GM23338 (cell line): Measurements from ENCODE around the gene GADL1. TPM values are rescaled to one million over a fixed set of nuclear protein-coding genes. Genes with fewer than 3 reads are reported as not detected.

Experiments used
- ATAC-seq: fragments of 200-7000 bp; cut with Tn5 transposase; 3 replicates; pipeline ENCODE4 v1.9.1; 2020
- DNase-seq: peaks from one replicate; pipeline ENCODE4 v3.0.0-alpha.2; 2015; ENCODE audit warnings: low spot score
- H2AFZ ChIP-seq: fragments of 200-600 bp; sonication (generic); 2 replicates; pipeline ENCODE4 v1.8.0; 2016; ENCODE audit warnings: antibody characterized with exemption, mild to moderate bottlenecking, moderate library complexity
- H3F3A ChIP-seq: fragments of 200-600 bp; sonication (generic); replicated peaks from 2 replicates; pipeline ENCODE4 v1.8.0; 2017; ENCODE audit warnings: antibody characterized with exemption, mixed run types, low read depth
- H3K27ac ChIP-seq: fragments of 200-600 bp; sonication (generic); 2 replicates; pipeline ENCODE4 v1.6.1; 2016; ENCODE audit warnings: low read depth
- H3K27me3 ChIP-seq: fragments of 200-600 bp; sonication (generic); 2 replicates; pipeline ENCODE4 v1.8.0; 2016; ENCODE audit warnings: mild to moderate bottlenecking, mixed run types, moderate library complexity; ENCODE audit not compliant: insufficient read depth
- H3K36me3 ChIP-seq: fragments of 200-600 bp; sonication (generic); 2 replicates; pipeline ENCODE4 v1.8.0; 2016; ENCODE audit warnings: mild to moderate bottlenecking; ENCODE audit not compliant: insufficient read depth
- H3K4me1 ChIP-seq: fragments of 200-600 bp; sonication (generic); 2 replicates; pipeline ENCODE4 v1.8.0; 2016; ENCODE audit warnings: mild to moderate bottlenecking, moderate library complexity; ENCODE audit not compliant: insufficient read depth
- H3K4me2 ChIP-seq: fragments of 200-600 bp; sonication (generic); 2 replicates; pipeline ENCODE4 v1.7.1; 2017; ENCODE audit warnings: mixed run types
- H3K4me3 ChIP-seq: fragments of 200-600 bp; sonication (generic); 2 replicates; pipeline ENCODE4 v1.6.1; 2016; ENCODE audit warnings: mixed run types
- H3K79me2 ChIP-seq: fragments of 200-600 bp; sonication (generic); replicated peaks from 2 replicates; pipeline ENCODE4 v1.8.0; 2017; ENCODE audit warnings: mild to moderate bottlenecking; ENCODE audit not compliant: insufficient read depth
- H3K9me2 ChIP-seq: fragments of 200-600 bp; sonication (generic); 2 replicates; pipeline ENCODE4 v1.8.0; 2017; ENCODE audit not compliant: insufficient read depth
- H4K20me1 ChIP-seq: fragments of 200-600 bp; sonication (generic); replicated peaks from 2 replicates; pipeline ENCODE4 v1.8.0; 2017; ENCODE audit warnings: mild to moderate bottlenecking; ENCODE audit not compliant: insufficient read depth
- H3K27ac Mint-ChIP-seq: 2 replicates; pipeline ENCODE4 v1.8.0; 2020; ENCODE audit warnings: inconsistent platforms, mild to moderate bottlenecking, moderate library complexity, mixed read lengths
- H3K27me3 Mint-ChIP-seq: 3 replicates; pipeline ENCODE4 v1.8.0; 2022; ENCODE audit warnings: low read depth, mild to moderate bottlenecking, moderate library complexity, mixed read lengths, inconsistent platforms; ENCODE audit not compliant: insufficient read depth, poor library complexity
- H3K36me3 Mint-ChIP-seq: 3 replicates; pipeline ENCODE4 v1.8.0; 2021; ENCODE audit warnings: low read depth, mild to moderate bottlenecking, inconsistent platforms, moderate library complexity, mixed read lengths
- H3K4me1 Mint-ChIP-seq: 3 replicates; pipeline ENCODE4 v1.8.0; 2020; ENCODE audit warnings: mild to moderate bottlenecking, inconsistent platforms, mixed read lengths
- H3K4me3 Mint-ChIP-seq: 3 replicates; pipeline ENCODE4 v1.8.0; 2021; ENCODE audit warnings: moderate library complexity, mild to moderate bottlenecking, inconsistent platforms, mixed read lengths
- H3K9me3 Mint-ChIP-seq: 3 replicates; pipeline ENCODE4 v1.8.0; 2020; ENCODE audit warnings: moderate library complexity, mild to moderate bottlenecking, inconsistent platforms, mixed read lengths
- CREB1 ChIP-seq: fragments of 250-450 bp; sonication (Bioruptor Pico); IDR thresholded peaks from 2 replicates; pipeline ENCODE4 v1.5.0; 2020; ENCODE audit warnings: low read depth, mild to moderate bottlenecking, moderate library complexity
- EZH2 ChIP-seq: fragments of 200-600 bp; sonication (generic); IDR thresholded peaks from one replicate; pipeline ENCODE4 v1.8.0; 2017; ENCODE audit warnings: antibody characterized with exemption, mild to moderate bottlenecking, low read depth; ENCODE audit not compliant: unreplicated experiment
- EZH2phosphoT487 ChIP-seq: fragments of 200-600 bp; sonication (generic); IDR thresholded peaks from one replicate; pipeline ENCODE4 v1.8.1; 2018; ENCODE audit warnings: antibody characterized with exemption; ENCODE audit not compliant: unreplicated experiment
- JUNB ChIP-seq: IDR thresholded peaks from one replicate; pipeline ENCODE4 v1.6.1; 2016; ENCODE audit warnings: antibody characterized with exemption; ENCODE audit not compliant: unreplicated experiment
- NANOG ChIP-seq: IDR thresholded peaks from 2 replicates; pipeline ENCODE4 v1.6.1; 2016; ENCODE audit warnings: antibody characterized with exemption, borderline replicate concordance
- STAT1 ChIP-seq: IDR thresholded peaks from one replicate; pipeline ENCODE4 v1.6.1; 2016; ENCODE audit warnings: antibody characterized with exemption; ENCODE audit not compliant: unreplicated experiment
- ZNF114 ChIP-seq: fragments of 250-450 bp; sonication (Bioruptor Pico); IDR thresholded peaks from 2 replicates; pipeline ENCODE4 v1.5.0; 2020; ENCODE audit warnings: mild to moderate bottlenecking, moderate library complexity
- ZNF331 ChIP-seq: fragments of 250-450 bp; sonication (Bioruptor Pico); IDR thresholded peaks from 2 replicates; pipeline ENCODE4 v1.5.0; 2020; ENCODE audit warnings: low read depth, mild to moderate bottlenecking, moderate library complexity
- polyA plus RNA-seq: library from polyadenylated mRNA; unstranded; fragments of >200 nt; fragmentation: Nextera tagmentation; extraction: Ambion mirVana; gene quantifications from 2 replicates; pipeline ENCODE4 v1.2.1, GENCODE V29; 2016
- total RNA-seq: library from RNA; depleted of rRNA; stranded (reverse); fragments of >200 nt; shearing (Covaris generic); gene quantifications from 2 replicates; pipeline ENCODE4 v1.2.3, GENCODE V29; 2014
- TF ChIP-seq, protein P1 (sequence below), 2 experiments: fragments of 200-600 bp in 1 of 2; sonication (generic) in 1 of 2; conservative IDR thresholded peaks; 2 replicates each; pipeline versions ENCODE4 v1.5.1 to v1.6.1; 2016 to 2017; ENCODE audit warnings: antibody characterized with exemption in 2 of 2, low read depth in 2 of 2, mild to moderate bottlenecking in 2 of 2, moderate library complexity in 1 of 2
- TF ChIP-seq, protein P2 (sequence below): IDR thresholded peaks from 2 replicates; pipeline ENCODE4 v1.6.1; 2016; ENCODE audit warnings: antibody characterized with exemption

Gene GADL1
- total and polyA plus RNA-seq, 2 experiments from 2014 or later = 0.35 to 0.50 TPM

DNA sequence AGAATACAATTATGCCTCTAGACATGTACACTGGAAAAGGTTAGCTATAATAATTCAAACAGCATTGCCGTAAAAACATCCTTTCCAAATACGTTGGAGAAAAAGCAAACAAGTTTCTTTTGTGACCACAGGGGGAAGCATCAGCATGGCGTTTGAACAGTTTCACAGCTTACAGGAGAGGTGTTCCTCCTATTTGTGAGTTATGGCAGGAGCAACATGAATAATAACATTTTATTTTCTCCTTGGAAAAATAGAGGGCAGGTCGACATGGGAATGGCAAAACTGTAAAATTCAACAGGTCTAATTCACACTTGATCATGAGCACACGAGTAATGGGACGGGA, 39.7 kb upstream of the GADL1 start:
- H2AFZ ChIP-seq = no peak overlapping the region
- H3K36me3 ChIP-seq = no peaks in the 10 kb centered on the region
- peaks cover 4% of the 10 kb centered on the region; the same call in 2 of the 3 replicates for H3K4me1 Mint-ChIP-seq
- no peaks in the 10 kb centered on the region for H3K27me3 Mint-ChIP-seq
- no peaks in the 10 kb centered on the region for H3K27me3 ChIP-seq
- no peaks in the 10 kb centered on the region for H3K79me2 ChIP-seq
- H3K4me3 ChIP-seq = no peak overlapping the region
- no peaks in the 10 kb centered on the region; the same call in 2 of the 3 replicates for H3K9me3 Mint-ChIP-seq
- no peak overlapping the region for H3K27ac Mint-ChIP-seq
- no peaks in the 10 kb centered on the region for H3F3A ChIP-seq
- ATAC-seq (peak; percentile 65; the same call in 2 of the 3 replicates), DNase-seq (peak; percentile 54)
- H3K4me2 ChIP-seq = no peak overlapping the region
- no peaks in the 10 kb centered on the region for H3K4me1 ChIP-seq
- TF ChIP-seq ZNF331 (CRISPR knock-in tag) = no peak
- TF ChIP-seq, protein P1, sequence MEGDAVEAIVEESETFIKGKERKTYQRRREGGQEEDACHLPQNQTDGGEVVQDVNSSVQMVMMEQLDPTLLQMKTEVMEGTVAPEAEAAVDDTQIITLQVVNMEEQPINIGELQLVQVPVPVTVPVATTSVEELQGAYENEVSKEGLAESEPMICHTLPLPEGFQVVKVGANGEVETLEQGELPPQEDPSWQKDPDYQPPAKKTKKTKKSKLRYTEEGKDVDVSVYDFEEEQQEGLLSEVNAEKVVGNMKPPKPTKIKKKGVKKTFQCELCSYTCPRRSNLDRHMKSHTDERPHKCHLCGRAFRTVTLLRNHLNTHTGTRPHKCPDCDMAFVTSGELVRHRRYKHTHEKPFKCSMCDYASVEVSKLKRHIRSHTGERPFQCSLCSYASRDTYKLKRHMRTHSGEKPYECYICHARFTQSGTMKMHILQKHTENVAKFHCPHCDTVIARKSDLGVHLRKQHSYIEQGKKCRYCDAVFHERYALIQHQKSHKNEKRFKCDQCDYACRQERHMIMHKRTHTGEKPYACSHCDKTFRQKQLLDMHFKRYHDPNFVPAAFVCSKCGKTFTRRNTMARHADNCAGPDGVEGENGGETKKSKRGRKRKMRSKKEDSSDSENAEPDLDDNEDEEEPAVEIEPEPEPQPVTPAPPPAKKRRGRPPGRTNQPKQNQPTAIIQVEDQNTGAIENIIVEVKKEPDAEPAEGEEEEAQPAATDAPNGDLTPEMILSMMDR (conservative IDR thresholded peaks at IDR 0.05; ENCODE audit: low read depth in 2 of 2) = peak; percentile 60 to 66
- H3K36me3 Mint-ChIP-seq = no peaks in the 10 kb centered on the region
- H3K9me2 ChIP-seq = no peaks in the 10 kb centered on the region
- no peaks in the 10 kb centered on the region for H4K20me1 ChIP-seq
- H3K27ac ChIP-seq = no peak overlapping the region
- no peak overlapping the region for H3K4me3 Mint-ChIP-seq

DNA sequence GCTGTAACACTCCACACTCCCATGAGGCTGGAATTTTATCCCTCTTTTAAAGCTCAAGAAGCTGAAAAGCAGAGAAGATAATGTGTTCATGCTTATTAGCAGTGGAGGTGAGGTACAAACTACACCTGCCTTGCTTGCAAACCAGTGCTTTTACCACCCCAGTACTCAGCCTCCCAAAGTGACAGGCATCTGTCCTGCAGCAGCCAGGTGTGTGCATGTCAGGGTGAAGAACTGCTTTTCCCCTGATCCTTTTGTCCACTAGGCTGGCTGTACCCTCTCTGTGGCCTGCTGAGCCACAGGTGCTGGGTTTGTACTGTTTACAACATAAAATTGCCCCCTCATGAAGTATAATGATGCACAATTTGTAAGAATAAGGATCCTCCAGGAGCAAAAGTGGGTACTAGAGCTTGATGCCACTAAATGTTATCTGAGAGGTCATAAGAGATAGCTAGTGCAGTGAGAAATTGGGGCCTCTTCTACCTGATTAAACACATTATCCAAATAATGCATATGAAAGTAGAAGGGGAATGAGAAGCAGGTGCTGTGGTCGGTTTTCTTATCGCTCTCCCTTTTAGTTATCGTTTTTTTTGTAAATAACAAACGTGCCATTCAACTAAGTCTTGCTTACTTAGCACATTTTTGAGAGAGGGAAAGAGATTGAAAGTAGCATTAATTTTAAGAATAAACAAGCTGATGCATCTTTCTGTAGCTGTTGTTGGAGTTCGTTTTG, 39.2 kb upstream of the GADL1 start:
- H2AFZ ChIP-seq = peak overlapping the region; percentile 12; the same call in 1 of the 2 replicates
- H3K4me2 ChIP-seq = no peak overlapping the region
- no peaks in the 10 kb centered on the region for H3K27me3 ChIP-seq
- no peak overlapping the region for H3K4me3 Mint-ChIP-seq
- ATAC-seq (peak; percentile 33; the same call in 1 of the 3 replicates), DNase-seq (no peak)
- H4K20me1 ChIP-seq = no peaks in the 10 kb centered on the region
- no peak overlapping the region for H3K27ac Mint-ChIP-seq
- TF ChIP-seq EZH2 (no peak), STAT1 (no peak), ZNF114 (CRISPR knock-in tag) (no peak), EZH2phosphoT487 (no peak), JUNB (no peak), ZNF331 (CRISPR knock-in tag) (no peak), CREB1 (no peak), NANOG (no peak)
- TF ChIP-seq, protein P1 (conservative IDR thresholded peaks at IDR 0.05; ENCODE audit: low read depth in 2 of 2) = no peak
- TF ChIP-seq, protein P2, sequence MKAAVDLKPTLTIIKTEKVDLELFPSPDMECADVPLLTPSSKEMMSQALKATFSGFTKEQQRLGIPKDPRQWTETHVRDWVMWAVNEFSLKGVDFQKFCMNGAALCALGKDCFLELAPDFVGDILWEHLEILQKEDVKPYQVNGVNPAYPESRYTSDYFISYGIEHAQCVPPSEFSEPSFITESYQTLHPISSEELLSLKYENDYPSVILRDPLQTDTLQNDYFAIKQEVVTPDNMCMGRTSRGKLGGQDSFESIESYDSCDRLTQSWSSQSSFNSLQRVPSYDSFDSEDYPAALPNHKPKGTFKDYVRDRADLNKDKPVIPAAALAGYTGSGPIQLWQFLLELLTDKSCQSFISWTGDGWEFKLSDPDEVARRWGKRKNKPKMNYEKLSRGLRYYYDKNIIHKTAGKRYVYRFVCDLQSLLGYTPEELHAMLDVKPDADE = no peak
- H3K4me1 Mint-ChIP-seq = peaks cover 4% of the 10 kb centered on the region; the same call in 2 of the 3 replicates
- no peaks in the 10 kb centered on the region for H3K79me2 ChIP-seq
- no peaks in the 10 kb centered on the region; the same call in 2 of the 3 replicates for H3K9me3 Mint-ChIP-seq
- H3K27me3 Mint-ChIP-seq = no peaks in the 10 kb centered on the region
- H3K27ac ChIP-seq = no peak overlapping the region
- H3K4me3 ChIP-seq = no peak overlapping the region
- no peaks in the 10 kb centered on the region for H3K9me2 ChIP-seq
- H3K36me3 Mint-ChIP-seq = no peaks in the 10 kb centered on the region
- H3K4me1 ChIP-seq = no peaks in the 10 kb centered on the region
- no peaks in the 10 kb centered on the region for H3F3A ChIP-seq
- no peaks in the 10 kb centered on the region for H3K36me3 ChIP-seq
